Embryonic facial prominence (tissue), 1 donor: ENCODE data around the gene FAM111B.
A peak's percentile ranks its signal among the peaks of the same experiment; 100 is the strongest.
"Not testable (repeated sequence)": the region's sequence is repeated elsewhere in the genome, so short reads cannot be mapped to it uniquely, and the experiment has no call there.

Experiments
- DNase-seq: peaks from one replicate; pipeline ENCODE4 v3.0.0-alpha.2; 2016; ENCODE audit errors: extremely low spot score

Gene FAM111B

DNA sequence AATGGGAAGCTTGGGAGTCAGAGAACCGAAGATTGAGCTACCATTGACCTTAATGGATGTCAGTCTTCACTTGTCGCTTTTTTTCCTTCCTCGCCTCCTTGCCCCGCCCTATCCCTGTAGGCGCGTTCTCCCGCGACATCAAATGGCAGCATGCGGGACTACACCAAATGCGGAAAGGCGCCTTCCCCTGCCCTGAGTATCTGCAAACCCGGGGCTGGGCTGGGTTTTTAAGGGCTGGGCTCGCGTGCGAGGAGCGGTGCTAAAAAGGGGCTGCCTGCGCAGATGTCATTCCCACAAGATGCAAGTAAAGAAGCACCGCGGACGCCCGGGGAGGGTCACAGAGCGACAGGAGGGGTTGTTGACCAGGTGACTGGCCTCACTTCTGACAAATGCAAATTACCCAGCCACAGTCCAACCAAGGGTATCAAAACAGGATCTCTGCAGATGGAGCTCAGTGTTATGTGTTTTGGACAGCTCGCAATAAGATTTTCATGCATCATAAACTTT, 4.7 kb upstream of the FAM111B start:
- no peak for DNase-seq

DNA sequence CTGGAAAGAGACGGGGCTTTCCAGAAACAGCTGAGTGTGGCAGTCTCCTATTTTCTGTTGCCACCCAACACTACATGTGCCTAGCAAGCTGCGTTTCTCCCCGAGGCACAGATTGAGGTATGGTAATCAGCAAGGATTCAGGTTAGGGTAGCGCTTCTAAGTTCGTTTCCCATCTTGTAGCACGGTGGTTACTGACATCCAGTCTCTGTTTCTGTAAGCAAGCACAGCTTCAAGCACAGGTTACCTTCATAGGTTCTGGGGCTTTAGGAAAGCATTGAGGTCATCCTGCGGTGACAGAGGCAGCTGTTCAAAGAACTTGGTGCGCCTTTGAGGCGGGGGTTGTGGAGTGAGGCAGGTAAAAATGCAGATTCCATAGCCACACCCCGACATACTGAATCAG, 684 bp downstream of the FAM111B start:
- DNase-seq: not testable (repeated sequence)

DNA sequence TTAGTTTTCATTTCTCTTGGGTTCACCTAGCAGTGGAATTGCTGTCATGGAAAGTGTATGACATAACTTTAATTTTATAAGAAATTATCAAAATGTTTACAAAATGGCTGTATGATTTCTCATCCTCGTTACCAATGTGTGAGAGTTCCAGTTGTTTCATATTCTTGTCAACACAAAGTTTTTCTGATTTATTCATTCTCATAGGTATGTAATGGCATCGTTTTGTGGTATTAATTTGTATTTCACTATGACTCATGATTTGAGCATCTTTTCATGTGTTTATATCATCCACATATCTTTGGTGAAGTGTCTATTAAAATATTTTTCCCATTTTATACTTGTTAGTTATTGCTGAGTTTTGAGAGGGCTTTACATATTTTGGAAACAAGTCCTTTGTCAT, 5.5 kb downstream of the FAM111B start:
- DNase-seq: no peak

DNA sequence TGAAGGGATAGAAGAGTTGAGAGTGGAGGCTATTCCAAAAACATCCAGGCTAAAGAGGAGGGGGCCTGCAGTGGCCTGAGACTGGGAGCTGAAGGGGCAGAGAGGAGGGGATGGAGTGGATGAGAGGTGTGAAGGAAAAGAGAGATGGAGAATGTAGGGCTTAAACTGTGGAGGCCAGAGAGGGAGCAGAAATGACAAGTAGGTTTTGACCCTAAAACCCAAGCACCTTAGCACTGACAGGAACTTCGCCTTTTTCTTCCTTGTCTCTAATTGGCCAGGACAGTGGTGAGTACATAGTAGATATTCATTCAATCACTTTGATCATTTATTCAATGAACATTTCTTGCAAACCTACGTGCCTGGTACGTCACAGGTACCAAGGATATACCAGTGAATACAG, 7.3 kb downstream of the FAM111B start:
- DNase-seq: no peak

DNA sequence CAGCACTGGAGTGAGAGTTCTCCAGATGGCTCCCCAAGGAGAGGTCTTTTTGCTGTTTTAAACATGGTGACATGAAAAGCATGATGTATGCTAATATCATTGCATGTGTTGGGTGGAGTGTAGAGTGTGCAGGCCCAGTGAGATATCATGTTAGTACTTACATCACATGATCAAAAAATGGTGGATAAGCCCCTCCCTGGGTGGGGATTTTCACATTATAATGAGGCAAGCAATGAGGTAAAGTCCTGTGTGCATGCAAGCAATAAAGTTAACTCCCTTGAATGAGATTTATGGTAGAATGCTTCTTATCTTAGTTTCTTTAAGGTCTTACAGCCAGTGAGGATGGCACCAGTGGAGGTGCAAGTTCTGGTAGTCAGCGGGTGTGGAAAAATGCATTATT, 8.5 kb downstream of the FAM111B start:
- no peak for DNase-seq

DNA sequence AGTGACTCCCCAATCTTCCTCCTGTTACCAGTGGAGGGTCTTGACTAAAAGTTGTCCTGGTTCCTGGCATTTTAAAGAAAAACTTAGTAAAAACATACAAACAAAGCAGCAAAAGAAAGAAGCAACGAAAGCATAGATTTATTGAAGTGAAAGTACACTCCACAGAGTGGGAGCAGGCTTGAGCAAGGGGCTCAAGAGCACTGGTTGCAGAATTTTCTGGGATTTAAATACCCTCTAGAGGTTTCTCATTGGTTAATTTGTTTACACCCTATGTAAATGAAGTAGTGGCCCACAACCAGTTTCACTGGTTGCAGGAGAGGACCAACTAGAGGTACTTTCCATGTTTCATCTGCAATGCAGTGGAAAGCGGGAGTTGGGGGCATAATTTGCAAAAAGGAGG, 10.7 kb downstream of the FAM111B start:
- no peak for DNase-seq

DNA sequence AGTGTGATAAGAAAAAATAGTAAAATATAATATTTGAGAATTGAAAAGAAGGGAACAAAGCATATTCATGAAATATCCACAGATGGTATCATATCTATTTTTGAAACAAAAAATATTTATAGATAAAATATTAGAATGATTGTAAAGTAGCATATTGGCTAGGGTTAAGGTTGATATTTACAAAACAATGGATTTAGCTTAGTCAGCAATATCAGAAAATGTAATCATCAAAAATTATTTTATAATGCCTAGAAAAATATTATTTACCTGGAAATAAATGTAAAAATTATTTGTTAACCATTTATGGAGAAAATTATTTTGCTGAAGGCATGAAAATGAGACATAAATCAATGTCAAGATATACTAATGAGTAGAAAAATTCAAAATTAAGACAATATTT, 12.8 kb downstream of the FAM111B start:
- no peak for DNase-seq

DNA sequence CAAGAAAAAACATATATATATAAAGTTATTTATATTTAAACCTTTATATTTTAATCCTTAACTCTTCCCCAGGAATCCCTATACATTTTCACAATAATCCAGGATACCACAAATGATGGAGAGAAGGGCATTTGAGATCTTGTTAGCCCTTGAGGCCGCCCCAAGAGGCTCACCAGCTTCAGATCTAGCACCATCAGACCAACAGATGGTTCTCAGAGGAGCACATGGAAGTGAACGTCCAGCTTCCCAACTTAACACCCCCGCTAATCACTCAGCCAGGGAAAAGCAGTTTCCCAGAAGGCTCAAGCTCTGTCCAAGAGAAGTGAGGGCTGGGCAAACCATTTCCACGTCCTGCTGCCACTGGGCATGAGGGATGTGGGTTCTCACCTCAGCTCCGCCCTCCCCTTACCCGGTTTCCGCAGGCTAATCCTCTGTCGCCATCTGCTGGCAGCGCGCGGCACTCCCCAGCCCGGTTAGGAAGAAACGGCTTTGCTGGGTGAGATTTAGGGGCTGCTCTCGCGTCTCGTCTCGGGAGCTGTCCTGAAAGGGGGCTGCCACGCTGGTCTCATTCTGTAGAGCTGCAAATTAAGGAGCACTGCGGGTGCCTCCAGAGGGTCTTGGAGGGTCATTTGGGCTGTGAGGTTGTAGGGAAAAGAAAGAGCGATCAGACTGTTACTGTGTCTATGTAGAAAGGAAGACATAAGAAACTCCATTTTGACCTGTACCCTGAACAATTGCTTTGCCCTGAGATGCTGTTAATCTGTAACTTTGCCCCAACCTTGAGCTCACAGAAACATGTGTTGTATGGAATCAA, 28.8 kb downstream of the FAM111B start:
- DNase-seq: peak; percentile 17

DNA sequence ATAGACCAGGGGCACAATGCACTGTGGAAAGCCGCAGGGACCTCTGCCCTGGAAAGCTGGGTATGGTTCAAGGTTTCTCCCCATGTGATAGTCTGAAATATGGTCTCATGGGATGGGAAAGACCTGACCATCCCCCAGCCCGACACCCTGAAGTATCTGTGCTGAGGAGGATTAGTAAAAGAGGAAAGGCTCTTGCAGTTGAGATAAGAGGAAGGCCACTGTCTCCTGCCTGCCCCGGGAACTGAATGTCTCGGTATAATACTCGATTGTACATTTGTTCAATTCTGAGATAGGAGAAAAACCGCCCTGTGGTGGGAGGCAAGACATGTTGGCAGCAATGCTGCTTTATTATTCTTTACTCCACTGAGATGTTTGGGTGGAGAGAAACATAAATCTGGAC, 29.5 kb downstream of the FAM111B start:
- DNase-seq: not testable (repeated sequence)

DNA sequence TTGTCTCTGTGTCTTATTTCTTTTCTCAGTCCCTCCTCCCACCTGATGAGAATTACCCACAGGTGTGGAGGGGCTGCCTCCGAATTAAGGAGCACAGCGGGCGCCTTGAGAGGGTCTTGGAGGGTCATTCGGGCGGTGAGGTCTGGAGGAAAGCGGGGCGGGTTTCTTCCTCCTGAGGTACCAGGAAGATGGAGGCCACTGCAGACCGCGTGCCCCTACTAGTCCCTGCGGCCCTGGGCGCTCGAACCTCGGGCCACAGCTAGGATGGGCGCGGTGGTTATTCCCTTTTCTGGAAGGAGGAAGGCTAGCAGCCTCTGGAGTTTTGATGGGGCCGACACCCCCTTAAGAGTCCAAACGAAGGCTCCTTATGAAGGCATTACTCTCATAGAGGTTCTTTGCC, 30.2 kb downstream of the FAM111B start:
- DNase-seq: no peak

DNA sequence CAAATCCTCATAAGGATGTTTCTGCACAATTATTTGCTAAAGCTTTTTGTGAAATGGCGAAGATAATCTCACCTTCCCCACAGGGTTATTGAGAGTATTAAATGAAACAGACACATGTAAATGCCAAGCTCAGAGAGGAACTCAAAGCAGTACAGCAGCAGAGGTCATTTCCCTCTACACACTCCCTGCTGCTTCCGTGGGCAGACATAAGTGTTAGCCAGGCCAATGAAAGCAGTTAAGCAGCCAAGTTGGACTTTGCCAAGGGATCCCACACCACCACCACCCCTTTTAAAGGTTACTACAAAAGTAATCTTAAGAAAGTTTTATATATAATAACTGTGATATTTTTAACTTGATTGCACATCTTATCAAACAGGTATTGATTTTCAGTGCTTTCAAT, 31.6 kb downstream of the FAM111B start:
- DNase-seq: no peak

DNA sequence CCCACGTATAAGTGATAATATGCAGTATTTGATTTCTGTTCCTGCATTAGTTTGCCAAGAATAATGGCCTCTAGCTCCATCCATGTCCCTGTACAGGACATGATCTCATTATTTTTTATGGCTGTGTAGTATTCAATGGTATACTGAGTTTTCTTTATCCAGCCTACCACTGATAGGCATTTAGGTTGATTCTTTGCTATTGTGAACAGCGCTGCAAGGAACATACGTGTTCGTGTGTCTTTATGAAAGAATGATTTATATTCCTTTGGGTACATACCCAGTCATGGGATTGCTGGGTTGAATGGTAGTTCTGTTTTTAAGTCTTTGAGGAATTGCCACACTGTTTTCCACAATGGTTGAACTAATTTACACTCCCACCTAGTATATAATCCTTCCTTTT, 34.2 kb downstream of the FAM111B start:
- DNase-seq: no peak

DNA sequence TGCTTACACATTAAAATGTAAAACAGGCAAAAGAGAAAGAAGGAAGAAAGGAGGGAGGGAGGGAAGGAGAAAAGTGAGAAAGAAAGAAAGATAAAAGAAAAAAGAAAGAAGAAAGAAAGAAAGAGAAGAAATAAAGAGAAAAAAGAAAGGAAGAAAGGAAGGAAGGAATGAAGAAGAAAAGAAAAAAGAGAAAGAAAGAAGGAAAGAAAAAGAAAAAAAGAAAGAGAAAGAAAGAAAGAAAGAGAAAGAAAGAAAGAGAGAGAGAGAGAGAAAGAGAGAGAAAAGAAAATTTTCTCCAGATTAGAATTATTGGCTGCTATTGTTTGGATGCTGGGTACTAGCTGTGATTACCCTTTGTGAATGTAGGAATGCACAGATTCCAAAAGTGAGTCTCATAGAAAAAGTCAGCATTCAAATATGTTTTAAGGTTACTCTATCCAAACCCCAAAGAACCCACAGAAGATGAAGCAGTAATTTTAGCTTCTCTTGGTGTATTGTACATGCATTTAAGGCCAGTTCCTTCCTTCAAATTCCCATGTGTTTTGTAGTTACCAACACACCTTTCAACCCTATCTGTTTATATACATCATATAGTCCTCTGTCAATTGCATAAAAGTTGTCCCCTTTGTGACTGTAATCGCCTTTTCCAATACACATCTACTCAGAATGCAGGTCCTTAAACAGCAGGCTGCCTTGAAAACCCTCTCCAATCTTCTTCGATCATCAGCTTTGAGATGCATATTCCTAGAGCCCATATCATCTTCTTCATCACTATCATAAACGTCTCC, 34.8 kb downstream of the FAM111B start:
- DNase-seq: no peak

DNA sequence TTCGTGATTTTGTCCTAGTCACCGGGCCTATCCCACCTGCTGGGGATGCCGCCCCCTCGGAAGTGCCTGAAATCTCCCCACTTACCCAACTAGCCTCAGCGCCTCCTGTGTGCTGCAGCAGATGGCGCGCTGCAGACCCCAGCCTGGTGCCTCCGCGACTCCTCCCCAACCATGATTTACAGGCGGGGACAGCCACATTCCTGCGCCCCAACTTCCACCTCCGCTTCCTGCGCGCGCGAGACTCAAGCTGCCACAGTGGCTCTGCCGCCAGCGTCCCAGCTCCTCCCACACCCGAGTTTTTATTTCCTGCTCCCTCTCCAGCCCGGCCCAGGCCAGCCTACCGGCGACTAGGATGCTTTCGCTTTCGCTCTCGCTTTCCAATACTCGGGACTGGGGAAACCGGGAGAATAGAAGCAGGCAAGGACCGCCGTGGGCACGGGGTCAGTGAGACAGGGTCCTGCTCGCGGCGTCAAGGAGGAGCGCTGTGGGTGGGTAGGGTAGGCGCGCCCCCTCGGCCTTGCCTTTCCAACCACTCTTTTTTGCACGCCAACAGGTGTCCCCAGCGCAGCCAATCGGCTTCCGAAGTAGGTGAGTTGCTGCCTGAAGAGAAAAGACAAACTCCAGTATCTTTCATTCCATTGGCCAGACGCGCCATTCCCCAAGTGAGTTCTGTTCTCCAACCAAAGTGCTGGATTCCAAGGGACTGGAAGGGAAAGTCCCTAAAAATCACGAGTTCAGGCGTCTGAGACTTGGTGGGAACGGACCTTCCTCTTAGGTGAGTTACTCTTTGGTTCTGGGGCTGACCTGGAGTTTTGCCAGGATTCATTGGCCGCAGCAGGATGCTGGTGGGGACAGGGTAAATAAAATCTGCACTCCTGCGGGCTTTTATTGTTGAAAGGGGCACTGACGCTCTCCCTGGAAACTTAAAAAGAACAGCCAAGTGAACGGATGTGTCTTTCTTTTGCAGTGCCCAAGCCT, 35.8 kb downstream of the FAM111B start, which contains the start of gene FAM111A:
FAM111A (plus strand) TSS at position 327 of the 978 bp plus-strand sequence. CDS start 6,017 bp downstream, outside the sequence.
- DNase-seq: peak; percentile 70

DNA sequence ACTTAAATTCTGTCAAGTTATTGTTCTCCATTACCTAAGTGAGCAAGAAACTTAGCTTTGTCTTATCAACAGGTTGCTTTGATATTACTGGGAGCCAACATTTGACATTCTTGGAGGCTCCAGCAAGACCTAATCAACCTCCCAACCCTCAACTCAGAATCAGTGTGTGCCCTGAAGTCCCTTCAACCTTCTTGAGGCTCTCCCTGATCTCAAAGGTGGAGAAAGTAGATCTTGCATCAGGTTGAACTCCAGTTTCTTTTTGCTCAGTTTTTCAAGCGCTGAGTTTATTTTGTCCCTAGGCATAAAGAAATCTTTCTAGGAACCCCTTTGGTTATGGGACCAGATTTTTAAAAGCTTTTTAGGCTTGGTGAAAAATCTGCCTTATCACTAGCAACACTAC, 37.1 kb downstream of the FAM111B start:
- DNase-seq: no peak

DNA sequence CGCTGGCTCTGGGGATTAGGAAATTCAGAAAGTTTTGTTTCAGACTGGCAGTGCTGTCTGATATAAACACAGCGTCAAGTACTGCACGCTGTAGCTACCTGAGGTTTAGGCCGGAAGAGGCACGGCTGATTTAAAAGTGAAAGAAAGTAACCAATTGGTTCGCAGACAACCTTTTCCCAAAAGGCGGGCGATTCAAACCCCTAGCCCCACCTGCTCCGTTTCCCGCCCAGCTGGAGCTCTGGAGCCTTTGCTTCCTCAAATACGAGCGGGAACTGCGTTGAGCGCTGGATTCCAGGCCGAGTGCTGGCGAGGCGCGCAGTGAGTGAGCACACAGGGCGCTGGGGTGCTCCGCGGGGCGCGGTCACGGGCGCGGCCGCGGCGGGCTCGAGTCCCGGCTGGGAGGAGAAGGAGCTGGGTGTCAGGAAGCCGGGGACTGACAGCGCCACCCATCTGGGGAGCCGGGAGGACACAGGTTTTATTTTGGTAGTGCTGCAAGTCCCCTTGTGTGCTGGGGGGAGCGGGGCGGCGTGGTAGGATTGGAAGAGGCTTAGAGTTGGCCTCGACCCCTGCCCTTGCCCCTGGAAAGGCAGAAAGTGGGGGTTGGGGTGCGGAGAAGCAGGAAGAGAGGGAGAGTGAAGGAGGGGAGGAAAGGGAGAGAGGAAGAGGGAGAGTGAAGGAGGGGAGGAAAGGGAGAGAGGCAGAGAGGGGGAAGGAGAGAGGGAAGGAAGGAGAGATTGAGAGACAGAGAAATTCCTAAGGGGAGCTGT, 37.7 kb downstream of the FAM111B start:
- DNase-seq: peak; percentile 66

DNA sequence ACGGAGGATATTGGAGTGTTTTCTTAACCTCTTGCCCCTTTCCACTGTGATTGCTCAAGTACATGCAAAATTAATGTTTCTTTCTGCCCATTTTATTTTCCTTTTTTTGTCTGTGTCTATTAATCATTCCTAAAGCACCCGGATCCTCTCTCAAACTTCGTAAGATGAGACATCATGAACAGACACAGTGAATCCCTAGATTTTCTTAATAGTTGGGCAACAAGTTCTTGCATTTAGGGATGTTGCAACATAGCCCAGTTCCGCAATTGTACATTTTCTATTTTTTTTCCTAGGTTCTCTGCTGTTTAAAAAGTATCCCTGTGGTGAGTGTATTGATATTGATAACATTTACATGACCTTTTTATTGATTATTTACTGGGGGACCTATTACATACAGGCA, 38.5 kb downstream of the FAM111B start:
- no peak for DNase-seq

DNA sequence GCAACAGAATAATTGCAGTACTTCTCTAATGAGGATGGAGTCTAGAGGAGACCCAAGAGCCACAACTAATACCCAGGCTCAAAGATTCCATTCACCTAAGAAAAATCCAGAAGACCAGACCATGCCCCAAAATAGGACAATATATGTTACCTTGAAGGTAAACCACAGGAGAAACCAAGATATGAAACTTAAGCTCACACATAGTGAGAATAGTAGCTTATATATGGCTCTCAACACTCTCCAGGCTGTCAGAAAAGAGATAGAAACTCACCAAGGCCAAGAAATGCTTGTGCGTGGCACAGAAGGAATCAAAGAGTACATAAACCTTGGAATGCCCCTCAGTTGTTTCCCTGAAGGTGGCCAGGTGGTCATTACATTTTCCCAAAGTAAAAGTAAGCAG, 44.7 kb downstream of the FAM111B start:
- no peak for DNase-seq

DNA sequence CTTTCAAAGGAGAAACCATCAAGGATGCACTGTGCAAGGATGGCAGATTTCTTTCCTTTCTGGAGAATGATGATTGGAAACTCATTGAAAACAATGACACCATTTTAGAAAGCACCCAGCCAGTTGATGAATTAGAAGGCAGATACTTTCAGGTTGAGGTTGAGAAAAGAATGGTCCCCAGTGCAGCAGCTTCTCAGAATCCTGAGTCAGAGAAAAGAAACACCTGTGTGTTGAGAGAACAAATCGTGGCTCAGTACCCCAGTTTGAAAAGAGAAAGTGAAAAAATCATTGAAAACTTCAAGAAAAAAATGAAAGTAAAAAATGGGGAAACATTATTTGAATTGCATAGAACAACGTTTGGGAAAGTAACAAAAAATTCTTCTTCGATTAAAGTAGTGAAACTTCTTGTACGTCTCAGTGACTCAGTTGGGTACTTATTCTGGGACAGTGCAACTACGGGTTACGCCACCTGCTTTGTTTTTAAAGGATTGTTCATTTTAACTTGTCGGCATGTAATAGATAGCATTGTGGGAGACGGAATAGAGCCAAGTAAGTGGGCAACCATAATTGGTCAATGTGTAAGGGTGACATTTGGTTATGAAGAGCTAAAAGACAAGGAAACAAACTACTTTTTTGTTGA, 45.4 kb downstream of the FAM111B start:
- DNase-seq: no peak

DNA sequence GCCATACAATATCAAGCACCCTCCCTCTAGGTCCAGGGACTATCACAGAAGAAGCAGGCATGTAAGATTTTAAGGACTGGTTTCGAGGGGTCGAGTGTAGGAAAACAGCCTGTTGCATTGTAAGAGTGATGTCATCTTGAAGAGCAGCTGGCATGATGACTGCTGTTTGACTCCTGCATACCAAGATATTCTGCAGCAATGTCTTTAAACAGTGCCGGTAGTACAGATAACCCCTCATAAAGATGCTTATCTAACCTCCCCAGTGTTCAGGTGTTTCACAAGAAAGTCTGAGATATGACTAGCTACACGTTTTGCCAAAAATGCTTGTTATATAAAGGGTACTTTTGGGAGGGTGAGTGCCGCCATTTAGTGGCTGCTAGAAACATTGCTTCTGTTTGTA, 47.6 kb downstream of the FAM111B start:
- DNase-seq: no peak
